MM.1S (cell line): ENCODE data around the gene MAGEF1.

Experiments
- DNase-seq: peaks from one replicate; pipeline ENCODE4 v3.0.0-alpha.2; 2015
- H2AFZ ChIP-seq: fragments of 300-600 bp; sonication (generic); 2 replicates; pipeline ENCODE4 v1.6.0; 2016; ENCODE audit warnings: antibody characterized with exemption, low read length
- H3F3A ChIP-seq: fragments of 300-600 bp; sonication (generic); 2 replicates; pipeline ENCODE4 v1.6.1; 2016; ENCODE audit warnings: mild to moderate bottlenecking, antibody characterized with exemption, low read length, moderate library complexity, mixed read lengths; ENCODE audit not compliant: insufficient read depth
- H3K27ac ChIP-seq: fragments of 300-600 bp; sonication (generic); 2 replicates; pipeline ENCODE4 v1.5.1; 2016; ENCODE audit warnings: mild to moderate bottlenecking, low read length
- H3K27me3 ChIP-seq: fragments of 300-600 bp; sonication (generic); replicated peaks from 2 replicates; pipeline ENCODE4 v1.6.0; 2016; ENCODE audit warnings: low read length; ENCODE audit not compliant: insufficient read depth
- H3K36me3 ChIP-seq: fragments of 300-600 bp; sonication (generic); replicated peaks from 2 replicates; pipeline ENCODE4 v1.6.1; 2016; ENCODE audit warnings: mild to moderate bottlenecking, low read length, mixed read lengths; ENCODE audit not compliant: insufficient read depth
- H3K4me1 ChIP-seq: fragments of 300-600 bp; sonication (generic); 2 replicates; pipeline ENCODE4 v1.6.1; 2016; ENCODE audit warnings: low read length, mixed read lengths
- H3K4me2 ChIP-seq: fragments of 300-600 bp; sonication (generic); 2 replicates; pipeline ENCODE4 v1.6.0; 2016; ENCODE audit warnings: low read depth, low read length
- H3K4me3 ChIP-seq: fragments of 300-600 bp; sonication (generic); 2 replicates; pipeline ENCODE4 v1.5.1; 2016; ENCODE audit warnings: low read length, mixed read lengths
- H3K79me2 ChIP-seq: fragments of 300-600 bp; sonication (generic); 2 replicates; pipeline ENCODE4 v1.6.1; 2016; ENCODE audit warnings: mixed run types, low read length, mixed read lengths
- H3K9ac ChIP-seq: fragments of 300-600 bp; sonication (generic); 2 replicates; pipeline ENCODE4 v1.6.1; 2016; ENCODE audit warnings: low read length, mixed read lengths
- H3K9me2 ChIP-seq: fragments of 300-600 bp; sonication (generic); replicated peaks from 2 replicates; pipeline ENCODE4 v1.6.1; 2016; ENCODE audit warnings: mild to moderate bottlenecking, low read length, mixed read lengths; ENCODE audit not compliant: insufficient read depth
- H3K9me3 ChIP-seq: fragments of 300-600 bp; sonication (generic); replicated peaks from 2 replicates; pipeline ENCODE4 v1.6.1; 2016; ENCODE audit warnings: mild to moderate bottlenecking, low read length, mixed read lengths; ENCODE audit not compliant: insufficient read depth
- H4K20me1 ChIP-seq: fragments of 300-600 bp; sonication (generic); 2 replicates; pipeline ENCODE4 v1.6.1; 2016; ENCODE audit warnings: mild to moderate bottlenecking, low read length, moderate library complexity, mixed read lengths; ENCODE audit not compliant: insufficient read depth
- CTCF ChIP-seq: fragments of 300-600 bp; sonication (generic); IDR thresholded peaks from 2 replicates; pipeline ENCODE4 v1.5.1; 2016; ENCODE audit warnings: antibody characterized with exemption, low read length, mixed read lengths
- EZH2 ChIP-seq: fragments of 300-600 bp; sonication (generic); optimal IDR thresholded peaks from 2 replicates; pipeline ENCODE3; 2017; ENCODE audit warnings: low read depth, mild to moderate bottlenecking, antibody characterized with exemption, low read length, mixed read lengths
- EZH2phosphoT487 ChIP-seq: fragments of 300-600 bp; sonication (generic); IDR thresholded peaks from 2 replicates; pipeline ENCODE4 v1.6.1; 2018; ENCODE audit warnings: antibody characterized with exemption, low read length

The MAGEF1 gene

GRCh38 chr3:184665101-184665500 is 46.8 kb downstream of the MAGEF1 start:
- H3K27me3 ChIP-seq, result peaks cover 45% of the 10 kb centered on the region

GRCh38 chr3:184663756-184664155 is 48.1 kb downstream of the MAGEF1 start:
- no peak overlapping the region for H3K4me3 ChIP-seq

More at GRCh38 chr3:184665101-184665500, 46.8 kb downstream of the MAGEF1 start:
- Histone ChIP-seq H3F3A (no peaks in the 10 kb centered on the region), H3K36me3 (no peaks in the 10 kb centered on the region), H3K4me3 (no peak overlapping the region), H3K9me2 (no peaks in the 10 kb centered on the region), H3K4me1 (no peaks in the 10 kb centered on the region), H3K9me3 (no peaks in the 10 kb centered on the region), H4K20me1 (no peaks in the 10 kb centered on the region), H3K79me2 (no peaks in the 10 kb centered on the region), H2AFZ (no peak overlapping the region), H3K9ac (no peak overlapping the region), H3K27ac (no peak overlapping the region), H3K4me2 (no peak overlapping the region)
- TF ChIP-seq CTCF (no peak), EZH2phosphoT487 (no peak), EZH2 (no peak)
- no peak for DNase-seq

GRCh38 chr3:184663356-184663755 is 48.5 kb downstream of the MAGEF1 start:
- H4K20me1 ChIP-seq, result no peaks in the 10 kb centered on the region
- H3K4me2 ChIP-seq, result no peak overlapping the region
- H3K9me3 ChIP-seq, result no peaks in the 10 kb centered on the region
- H3K9me2 ChIP-seq, result no peaks in the 10 kb centered on the region
- H3K36me3 ChIP-seq, result no peaks in the 10 kb centered on the region
- DNase-seq, result no peak
- no peak for TF ChIP-seq EZH2phosphoT487
- no peak for TF ChIP-seq EZH2
- TF ChIP-seq CTCF, result no peak
- H3F3A ChIP-seq, result no peaks in the 10 kb centered on the region
- no peaks in the 10 kb centered on the region for H3K4me1 ChIP-seq
- H3K9ac ChIP-seq, result no peak overlapping the region
- no peak overlapping the region for H3K27ac ChIP-seq
- no peak overlapping the region for H2AFZ ChIP-seq
- H3K27me3 ChIP-seq, result peaks cover 30% of the 10 kb centered on the region
- H3K4me3 ChIP-seq, result no peak overlapping the region
- no peaks in the 10 kb centered on the region for H3K79me2 ChIP-seq

More at GRCh38 chr3:184663756-184664155, 48.1 kb downstream of the MAGEF1 start:
- no peak overlapping the region for H3K9ac ChIP-seq
- H3K4me1 ChIP-seq, result no peaks in the 10 kb centered on the region
- no peaks in the 10 kb centered on the region for H3K36me3 ChIP-seq
- peaks cover 32% of the 10 kb centered on the region for H3K27me3 ChIP-seq
- no peaks in the 10 kb centered on the region for H4K20me1 ChIP-seq
- no peaks in the 10 kb centered on the region for H3K9me2 ChIP-seq
- no peaks in the 10 kb centered on the region for H3K9me3 ChIP-seq
- no peak for DNase-seq
- TF ChIP-seq CTCF (no peak), EZH2 (no peak), EZH2phosphoT487 (no peak)
- no peak overlapping the region for H2AFZ ChIP-seq
- H3K4me2 ChIP-seq, result no peak overlapping the region
- H3F3A ChIP-seq, result no peaks in the 10 kb centered on the region
- no peaks in the 10 kb centered on the region for H3K79me2 ChIP-seq
- H3K27ac ChIP-seq, result no peak overlapping the region
